UCSD-AML1 (cell line): ENCODE measurements around the gene CLSTN2.

Source experiments
- DNase-seq: peaks from one replicate; lab custom pipeline; 2025; ENCODE audit not compliant: unreplicated experiment; lab: John Stamatoyannopoulos, UW

The CLSTN2 gene

DNA sequence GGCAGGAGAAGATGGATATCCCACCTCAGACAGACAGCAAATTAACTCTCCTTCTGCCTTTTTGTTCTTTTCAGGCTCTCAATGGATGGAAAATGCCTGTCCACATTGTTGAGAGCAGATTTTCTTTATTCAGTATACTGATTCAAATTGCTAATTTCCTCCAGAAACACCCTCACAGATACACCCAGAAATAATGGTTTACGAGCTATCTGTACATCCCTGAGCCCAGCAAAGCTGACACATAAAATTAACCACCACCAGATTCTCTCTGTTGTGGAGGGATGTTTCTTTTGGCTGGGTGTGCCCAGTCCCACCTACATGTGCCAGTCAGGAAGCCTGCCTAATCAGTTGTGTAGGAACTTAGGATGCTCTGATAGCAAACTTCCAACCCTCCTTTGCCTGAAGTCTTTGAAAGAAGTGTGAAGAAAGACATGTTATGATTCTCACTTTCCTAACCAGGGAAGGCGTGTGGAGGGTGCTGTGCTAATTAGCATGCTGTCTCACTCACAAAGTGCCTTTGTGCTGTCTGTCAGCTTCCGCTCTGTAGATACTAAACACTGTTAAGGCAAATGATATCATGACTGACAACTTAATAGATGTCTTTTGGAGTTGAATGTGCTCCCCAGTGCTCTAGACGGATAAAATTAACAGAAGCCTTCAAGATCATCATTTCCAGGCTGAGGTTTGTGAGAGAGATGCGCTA, 208.5 kb downstream of the CLSTN2 start:
- DNase-seq = no peak

GRCh38 chr3:140145528-140145927, 210.5 kb downstream of the CLSTN2 start:
- no peak for DNase-seq

GRCh38 chr3:140146668-140147067, 211.7 kb downstream of the CLSTN2 start:
- no peak for DNase-seq

DNA sequence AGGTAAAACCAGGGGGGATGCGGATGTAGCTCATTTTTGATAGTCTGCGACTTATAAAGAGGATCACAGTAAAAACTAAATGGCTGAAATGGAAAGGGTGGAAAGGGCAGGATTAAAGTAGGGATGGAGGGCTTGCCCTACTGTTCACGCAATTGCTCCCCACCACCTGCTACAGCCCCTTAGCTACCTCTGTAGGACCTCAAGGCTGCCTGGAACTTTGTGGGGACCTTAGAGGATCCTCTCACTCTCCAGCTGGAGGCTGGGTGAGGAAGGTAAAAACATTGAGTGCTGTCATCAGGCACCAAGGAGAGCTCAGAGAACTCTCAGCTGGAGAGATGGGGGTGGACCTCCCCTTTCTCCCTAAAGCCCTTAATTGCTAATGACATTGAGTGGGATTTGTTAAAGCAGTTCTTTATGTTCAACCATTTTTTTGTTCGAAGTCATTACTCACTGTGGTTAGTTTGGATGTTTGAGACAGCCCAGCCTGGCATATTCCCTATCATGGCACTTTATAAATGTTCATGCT, 213.0 kb downstream of the CLSTN2 start:
- no peak for DNase-seq

- no peak for DNase-seq
These were observed 213.9 kb downstream of the CLSTN2 start for GRCh38 chr3:140148824-140149390.

DNA sequence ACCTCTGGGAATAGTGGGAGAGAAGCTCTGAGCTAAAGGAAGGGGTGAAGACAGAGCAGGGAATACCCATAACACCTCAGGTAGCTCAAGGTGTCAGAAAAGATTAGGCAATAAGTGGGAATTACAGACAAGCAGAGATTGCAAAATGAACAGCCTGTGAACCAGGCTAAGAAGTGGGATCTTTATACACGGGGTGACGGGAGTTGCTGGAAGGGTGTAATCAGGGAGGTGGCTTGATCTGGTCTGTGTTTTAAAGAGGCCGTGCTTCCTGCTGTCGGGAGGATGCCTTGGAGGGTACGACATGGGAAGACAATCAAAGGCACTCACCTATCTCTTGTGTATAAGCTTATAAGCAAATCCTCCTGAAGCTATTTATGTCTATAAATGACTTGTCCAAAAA, 216.3 kb downstream of the CLSTN2 start:
- DNase-seq = no peak

- no peak for DNase-seq
These were observed 218.1 kb downstream of the CLSTN2 start for GRCh38 chr3:140152851-140153639.

- DNase-seq = no peak
These were observed 218.8 kb downstream of the CLSTN2 start for GRCh38 chr3:140153736-140154135.

DNA sequence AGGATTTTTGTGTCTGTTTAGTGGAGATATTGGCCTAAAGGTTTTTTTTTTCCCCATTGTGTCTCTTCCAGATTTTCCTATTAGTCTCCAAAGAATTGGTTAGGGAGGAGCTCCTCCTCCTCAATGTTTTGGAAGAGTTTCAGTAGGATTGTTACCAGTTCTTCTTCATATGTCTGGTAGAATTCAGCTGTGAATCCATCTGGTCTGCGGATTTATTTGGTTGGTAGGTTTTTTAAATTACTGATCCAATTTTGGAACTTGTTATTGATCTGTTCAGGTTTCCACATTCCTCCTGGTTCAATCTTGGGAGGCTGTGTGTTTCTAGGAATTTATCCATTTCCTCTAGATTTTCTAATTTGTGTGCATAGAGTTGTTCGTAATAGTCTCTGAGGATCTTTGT, 222.2 kb downstream of the CLSTN2 start:
- no peak for DNase-seq

DNA sequence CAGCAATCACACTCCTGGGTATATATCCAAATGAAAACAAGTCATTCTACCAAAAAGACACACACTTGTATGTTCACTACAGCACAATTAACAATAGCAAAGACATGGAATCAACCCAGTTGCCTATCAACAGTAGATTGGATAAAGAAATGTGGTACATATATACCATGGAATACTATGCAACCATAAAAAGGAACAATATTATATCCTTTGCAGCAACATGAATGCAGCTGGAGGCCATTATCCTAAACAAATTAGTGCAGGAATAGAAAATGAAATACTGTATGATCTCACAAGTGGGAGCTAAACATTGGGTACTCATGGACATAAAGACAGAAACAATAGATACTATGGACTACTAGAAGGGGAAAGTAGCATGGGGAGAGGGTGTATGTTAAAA, 224.7 kb downstream of the CLSTN2 start:
- no peak for DNase-seq

DNA sequence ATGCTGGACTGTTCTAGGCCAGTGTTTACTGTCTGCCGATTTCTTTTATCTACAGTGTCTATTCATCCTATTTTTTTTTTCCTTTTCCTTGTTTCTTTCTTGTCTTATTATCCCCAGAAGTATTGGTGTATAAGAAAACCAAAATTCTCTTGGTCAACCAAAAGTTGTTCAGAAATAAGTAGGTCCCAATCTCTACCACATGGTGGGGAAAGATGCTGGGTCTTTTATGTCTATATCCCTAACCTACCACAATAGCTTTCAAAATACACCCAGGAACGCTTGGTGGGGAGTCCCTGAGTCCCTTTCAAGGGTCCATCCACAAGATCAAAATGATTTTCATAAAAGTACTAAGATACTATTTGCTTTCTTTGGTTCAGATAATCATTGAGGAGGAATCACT, 225.6 kb downstream of the CLSTN2 start:
- DNase-seq = no peak

DNA sequence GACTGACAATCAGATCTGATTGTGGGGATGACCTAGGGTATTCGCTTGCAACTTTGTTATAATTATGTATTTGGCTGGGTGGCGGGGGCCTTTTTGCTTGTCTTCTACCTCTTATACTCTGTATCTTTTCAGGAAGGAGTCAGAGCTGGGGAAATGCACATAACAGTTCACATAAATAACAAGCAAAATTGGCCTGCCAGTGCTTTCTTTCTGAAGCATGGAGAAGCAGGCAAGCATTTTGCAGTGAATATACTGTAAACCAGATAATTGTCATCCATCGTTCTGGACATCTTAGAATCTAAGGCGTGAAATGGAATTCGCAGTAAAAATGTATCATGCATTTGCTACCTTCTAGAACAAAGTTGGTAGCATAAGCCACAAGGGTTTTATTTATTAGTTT, 227.6 kb downstream of the CLSTN2 start:
- DNase-seq = no peak

GRCh38 chr3:140163159-140163763, 228.3 kb downstream of the CLSTN2 start:
- no peak for DNase-seq

- DNase-seq = no peak
These were observed 229.2 kb downstream of the CLSTN2 start for GRCh38 chr3:140164156-140164555.

DNA sequence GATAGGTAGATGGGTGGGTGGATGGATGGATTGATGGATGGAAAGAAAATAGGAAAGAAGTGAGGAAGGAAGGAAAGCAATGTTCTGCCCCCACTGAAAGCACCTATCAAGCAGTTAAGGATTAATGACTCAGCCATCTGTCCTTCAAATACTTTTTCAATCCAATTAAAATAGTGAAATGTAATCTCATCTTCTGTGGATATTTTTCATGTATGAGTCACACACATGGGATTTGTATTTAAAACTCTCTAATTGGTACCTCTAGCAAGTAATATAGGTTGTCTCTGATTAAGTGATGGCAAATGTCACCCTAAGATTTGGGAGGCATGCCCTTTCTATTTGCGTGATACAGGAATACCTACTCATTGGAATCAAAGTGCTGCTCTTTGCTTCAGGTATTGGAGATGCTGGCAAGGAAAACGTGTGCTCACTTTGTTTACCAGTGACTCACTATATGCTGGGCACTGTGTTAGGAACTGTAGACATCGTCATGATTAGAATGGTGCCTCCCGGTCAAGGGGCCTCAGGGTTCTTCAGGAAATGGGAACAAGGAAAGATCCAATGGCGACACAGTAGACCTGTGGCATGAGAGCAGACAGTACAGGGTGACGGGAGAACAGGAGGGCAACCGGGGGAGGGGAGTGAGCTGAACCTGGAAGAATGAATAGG, 230.1 kb downstream of the CLSTN2 start:
- no peak for DNase-seq

DNA sequence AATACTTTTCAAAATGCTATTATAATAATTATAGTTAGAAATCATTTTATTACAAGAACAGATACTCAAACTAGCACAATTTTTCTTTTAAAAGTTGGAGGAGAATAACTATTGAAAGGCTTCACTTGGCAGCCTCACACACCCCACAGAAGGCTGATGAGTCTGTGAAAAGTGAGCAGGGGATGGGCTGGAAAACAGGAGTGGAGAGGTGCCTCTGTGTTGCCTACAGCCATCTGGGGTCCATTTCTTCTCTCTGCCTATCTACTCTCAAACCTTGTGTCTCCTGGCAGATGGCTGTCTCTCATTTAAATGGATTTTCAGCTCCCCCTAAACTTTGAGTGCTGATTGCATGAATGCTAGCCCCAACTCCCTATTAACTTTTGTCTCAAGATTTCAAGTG, 230.8 kb downstream of the CLSTN2 start:
- DNase-seq = no peak

GRCh38 chr3:140166861-140167599, 232.0 kb downstream of the CLSTN2 start:
- DNase-seq = no peak

GRCh38 chr3:140167600-140168281, 232.8 kb downstream of the CLSTN2 start:
- DNase-seq = no peak

GRCh38 chr3:140170612-140171011, 235.6 kb downstream of the CLSTN2 start:
- no peak for DNase-seq

- DNase-seq = no peak
These were observed 241.5 kb downstream of the CLSTN2 start for GRCh38 chr3:140176526-140176925.
